Progenitor cell of endocrine pancreas (in vitro differentiated cells): ENCODE results near the gene STPG4. TPM values are rescaled to one million over a fixed set of nuclear protein-coding genes. Genes with fewer than 3 reads are reported as not detected.
A peak's percentile ranks its signal among the peaks of the same experiment; 100 is the strongest.

Source experiments
- DNase-seq: peaks from one replicate; pipeline ENCODE4 v3.0.0; 2021; ENCODE audit warnings: low spot score; ENCODE audit not compliant: unreplicated experiment
- H3K27ac Mint-ChIP-seq: 2 replicates; pipeline ENCODE4 v1.8.0; 2021; ENCODE audit warnings: mild to moderate bottlenecking, moderate library complexity, mixed read lengths
- H3K27me3 Mint-ChIP-seq: 2 replicates; pipeline ENCODE4 v1.8.0; 2021; ENCODE audit warnings: mixed read lengths
- H3K36me3 Mint-ChIP-seq: 2 replicates; pipeline ENCODE4 v1.8.0; 2022; ENCODE audit warnings: mixed read lengths; ENCODE audit not compliant: insufficient read depth
- H3K4me1 Mint-ChIP-seq: 2 replicates; pipeline ENCODE4 v1.8.0; 2021; ENCODE audit warnings: low read depth, mixed read lengths
- H3K4me3 Mint-ChIP-seq: 2 replicates; pipeline ENCODE4 v1.8.0; 2021; ENCODE audit warnings: low read depth, mild to moderate bottlenecking, moderate library complexity, mixed read lengths
- H3K9me3 Mint-ChIP-seq: 2 replicates; pipeline ENCODE4 v1.8.0; 2021; ENCODE audit warnings: low read depth, mixed read lengths
- CTCF ChIP-seq: fragments of 200-600 bp; sonication (generic); IDR thresholded peaks from one replicate; pipeline ENCODE4 v1.5.0; 2021; ENCODE audit warnings: antibody characterized with exemption, mild to moderate bottlenecking; ENCODE audit not compliant: unreplicated experiment
- total RNA-seq: library from RNA; stranded (reverse); gene quantifications from 2 replicates; pipeline ENCODE4 v1.2.1, GENCODE V29; 2021

The STPG4 gene
- total RNA-seq, 1 donor from 2014 or later, result 0.34 TPM

DNA sequence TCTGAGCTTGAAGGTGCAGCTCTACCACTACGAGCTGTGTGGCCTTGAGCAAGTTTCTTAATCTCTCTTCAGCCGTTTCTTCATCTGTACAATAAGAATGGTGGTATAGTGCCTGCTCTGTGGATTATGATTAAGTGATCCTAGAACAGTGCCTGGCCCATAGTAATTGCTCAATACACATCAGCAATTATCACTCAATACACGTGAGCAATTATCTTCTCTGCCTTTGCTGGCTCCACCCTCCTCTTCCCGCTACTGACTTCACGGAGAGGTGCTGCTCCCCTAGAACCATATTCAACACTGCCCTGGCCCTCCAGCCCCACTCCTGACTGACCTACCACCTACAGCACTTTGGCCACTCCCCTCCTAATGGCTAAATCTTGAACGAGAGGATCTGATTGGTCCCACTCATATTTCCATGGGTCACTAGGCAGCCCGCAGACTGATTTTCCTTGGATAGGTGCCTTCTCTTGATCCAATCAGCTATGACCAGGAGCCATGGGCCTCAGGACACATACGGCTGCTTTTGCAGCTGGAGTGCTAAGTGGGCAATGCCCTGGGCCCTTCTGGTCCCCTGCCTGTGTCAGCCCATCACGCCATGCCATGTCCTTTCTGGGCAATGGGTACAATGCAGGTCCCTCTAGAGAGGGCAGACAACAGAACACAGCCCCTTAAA lies 77.5 kb downstream of the STPG4 start:
- TF ChIP-seq CTCF, result no peak
- no peak for DNase-seq
- Mint-ChIP-seq H3K4me1 (peaks cover 26% of the 10 kb centered on the region), H3K27me3 (no peaks in the 10 kb centered on the region), H3K4me3 (no peak overlapping the region), H3K36me3 (no peaks in the 10 kb centered on the region), H3K9me3 (no peaks in the 10 kb centered on the region), H3K27ac (peak overlapping the region; percentile 91)

GRCh38 chr2:47076586-47077441 lies 78.3 kb downstream of the STPG4 start:
- no peak for TF ChIP-seq CTCF
- Mint-ChIP-seq H3K4me1 (peaks cover 28% of the 10 kb centered on the region), H3K4me3 (no peak overlapping the region), H3K9me3 (no peaks in the 10 kb centered on the region), H3K27me3 (no peaks in the 10 kb centered on the region), H3K27ac (peak overlapping the region; percentile 91), H3K36me3 (no peaks in the 10 kb centered on the region)
- DNase-seq, result no peak

DNA sequence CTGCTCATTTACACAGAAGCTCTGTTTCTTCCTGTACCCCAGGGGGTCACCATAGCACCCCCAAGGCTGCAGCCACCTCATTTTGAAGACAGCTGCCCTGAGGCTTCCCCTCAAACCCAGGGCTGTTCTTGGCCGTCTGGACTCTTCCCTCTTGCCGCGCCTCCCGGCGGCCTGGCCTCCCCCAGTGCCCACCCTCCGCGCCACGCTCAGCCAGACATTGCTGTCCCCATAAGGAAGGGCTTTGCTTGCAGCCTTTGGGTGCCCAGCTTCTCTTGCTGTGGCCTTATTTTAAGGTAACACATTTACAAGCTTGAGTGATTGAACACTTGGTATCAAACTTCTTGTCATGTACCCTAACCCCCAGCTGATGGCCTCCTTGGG lies 79.0 kb downstream of the STPG4 start:
- TF ChIP-seq CTCF, result no peak
- no peaks in the 10 kb centered on the region for H3K27me3 Mint-ChIP-seq
- H3K9me3 Mint-ChIP-seq, result no peaks in the 10 kb centered on the region
- peak overlapping the region; percentile 91 for H3K27ac Mint-ChIP-seq
- H3K4me3 Mint-ChIP-seq, result no peak overlapping the region
- DNase-seq, result no peak
- H3K4me1 Mint-ChIP-seq, result peaks cover 28% of the 10 kb centered on the region
- no peaks in the 10 kb centered on the region for H3K36me3 Mint-ChIP-seq

GRCh38 chr2:47075361-47076125 lies 79.6 kb downstream of the STPG4 start:
- DNase-seq, result no peak
- no peak for TF ChIP-seq CTCF
- Mint-ChIP-seq H3K27me3 (no peaks in the 10 kb centered on the region), H3K4me1 (peaks cover 30% of the 10 kb centered on the region), H3K4me3 (no peak overlapping the region), H3K27ac (no peak overlapping the region), H3K36me3 (no peaks in the 10 kb centered on the region), H3K9me3 (no peaks in the 10 kb centered on the region)

DNA sequence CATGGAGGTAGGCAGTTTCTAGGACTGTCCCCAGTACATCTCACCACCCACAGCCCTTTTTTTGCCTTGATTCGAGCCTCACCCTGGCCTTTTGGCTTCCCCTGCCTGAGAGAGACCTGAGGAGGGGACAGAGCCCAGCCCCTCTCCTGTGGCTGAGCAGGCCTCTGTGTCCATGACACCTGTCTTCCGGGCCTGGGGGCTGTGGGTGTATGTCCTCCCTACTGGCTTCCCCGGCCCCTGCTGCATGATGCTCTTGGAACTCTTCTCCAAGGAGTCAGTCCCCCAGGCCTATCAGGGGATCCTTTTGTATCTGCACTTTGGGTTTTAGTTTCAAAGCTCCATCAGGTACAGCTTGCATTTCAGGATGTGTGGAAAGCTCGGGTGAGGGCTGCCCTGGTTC lies 80.4 kb downstream of the STPG4 start:
- peak overlapping the region; percentile 62 for H3K27ac Mint-ChIP-seq
- peaks cover 27% of the 10 kb centered on the region for H3K4me1 Mint-ChIP-seq
- H3K4me3 Mint-ChIP-seq, result no peak overlapping the region

More for the DNA sequence above, 80.4 kb downstream of the STPG4 start:
- DNase-seq, result no peak
- Mint-ChIP-seq H3K36me3 (no peaks in the 10 kb centered on the region), H3K27me3 (no peaks in the 10 kb centered on the region), H3K9me3 (no peaks in the 10 kb centered on the region)
- no peak for TF ChIP-seq CTCF
